HepG2 (cell line): Measurements from ENCODE around the gene MAN1A1. TPM values are rescaled to one million over a fixed set of nuclear protein-coding genes. Genes with fewer than 3 reads are reported as not detected.
A peak's percentile ranks its signal among the peaks of the same experiment; 100 is the strongest.

ENCODE experiments used
- BRCA1 ChIP-seq: sonication (generic); formaldehyde crosslinking; IDR thresholded peaks from 2 replicates; pipeline ENCODE4 v1.4.0; 2020; ENCODE audit warnings: missing genetic modification reagents
- CEBPB ChIP-seq: IDR thresholded peaks from 2 replicates; pipeline ENCODE4 v1.6.1; 2011; ENCODE audit warnings: low read depth, low read length, improper control_type of control experiment, borderline replicate concordance
- ONECUT2 ChIP-seq: sonication (generic); formaldehyde crosslinking; IDR thresholded peaks from 2 replicates; pipeline ENCODE4 v1.4.0; 2020; ENCODE audit warnings: missing genetic modification reagents
- PITX1 ChIP-seq: sonication (generic); formaldehyde crosslinking; IDR thresholded peaks from 2 replicates; pipeline ENCODE4 v1.5.1; 2020; ENCODE audit warnings: mild to moderate bottlenecking, missing genetic modification reagents
- SP140L ChIP-seq: sonication (generic); formaldehyde crosslinking; IDR thresholded peaks from 2 replicates; pipeline ENCODE4 v1.4.0; 2020; ENCODE audit warnings: missing genetic modification reagents, borderline replicate concordance
- TOPORS ChIP-seq: sonication (generic); formaldehyde crosslinking; IDR thresholded peaks from 2 replicates; pipeline ENCODE4 v1.8.0; 2023; ENCODE audit warnings: mild to moderate bottlenecking, missing genetic modification reagents
- ZNF629 ChIP-seq: sonication (generic); formaldehyde crosslinking; conservative IDR thresholded peaks from 2 replicates; pipeline ENCODE4 v1.5.0; 2020; ENCODE audit warnings: missing genetic modification reagents
- polyA plus RNA-seq, 8 experiments: library from polyadenylated mRNA; depleted of rRNA in 3 of 8; stranded (reverse) in 7 of 8; unstranded in 1 of 8; fragments of >200 nt; fragmentation: Illumina TruSeq in 4 of 8; extraction: Trizol in 4 of 8; gene quantifications; 2 replicates each; pipeline versions ENCODE4 v1.2.1 to v1.2.3, GENCODE V29; 2011 to 2016; ENCODE audit warnings: low read depth in 4 of 8, missing spikeins in 1 of 8, mixed read lengths in 1 of 8; ENCODE audit not compliant: insufficient read depth in 1 of 8
- total RNA-seq, 5 experiments: library from RNA; depleted of rRNA; stranded (reverse); fragments of >200 nt; fragmentation: Illumina TruSeq; extraction: Trizol; gene quantifications; 2 replicates each; pipeline ENCODE4 v1.2.3, GENCODE V29; 2016; ENCODE audit warnings: low read depth in 1 of 5
- TF ChIP-seq, protein P1 (sequence below): IDR thresholded peaks from 2 replicates; pipeline ENCODE4 v1.6.1; 2012; ENCODE audit warnings: low read depth, low read length, improper control_type of control experiment
- TF ChIP-seq, protein P2 (sequence below): sonication (generic); formaldehyde crosslinking; IDR thresholded peaks from 2 replicates; pipeline ENCODE4 v1.4.0; 2020; ENCODE audit warnings: missing genetic modification reagents
- TF ChIP-seq, protein P3 (sequence below): sonication (generic); formaldehyde crosslinking; IDR thresholded peaks from 2 replicates; pipeline ENCODE4 v1.8.0; 2022; ENCODE audit warnings: mild to moderate bottlenecking, missing genetic modification reagents, moderate library complexity
- TF ChIP-seq, protein P4 (sequence below): sonication (generic); formaldehyde crosslinking; IDR thresholded peaks from 2 replicates; pipeline ENCODE4 v1.5.0; 2020; ENCODE audit warnings: mild to moderate bottlenecking, missing genetic modification reagents, moderate library complexity
- TF ChIP-seq, protein P5 (sequence below), 2 experiments: sonication (generic) in 1 of 2; formaldehyde crosslinking in 1 of 2; IDR thresholded peaks; 2 replicates each; pipeline versions ENCODE4 v1.4.0 to v1.6.1; 2018 to 2020; ENCODE audit warnings: missing genetic modification reagents in 2 of 2, borderline replicate concordance in 1 of 2, low read depth in 1 of 2, mild to moderate bottlenecking in 1 of 2, missing biosample characterization in 1 of 2
- TF ChIP-seq, protein P6 (sequence below): sonication (generic); formaldehyde crosslinking; IDR thresholded peaks from 2 replicates; pipeline ENCODE4 v1.4.0; 2020; ENCODE audit warnings: mild to moderate bottlenecking, missing genetic modification reagents
- TF ChIP-seq, protein P7 (sequence below): sonication (generic); formaldehyde crosslinking; IDR thresholded peaks from 2 replicates; pipeline ENCODE4 v1.4.0; 2020; ENCODE audit warnings: missing genetic modification reagents

The MAN1A1 gene
- total and polyA plus RNA-seq, 2 of the 13 experiments (the other 11 are each of a cell fraction or from before 2014, with no cell fraction given), result 156 to 236 TPM

DNA sequence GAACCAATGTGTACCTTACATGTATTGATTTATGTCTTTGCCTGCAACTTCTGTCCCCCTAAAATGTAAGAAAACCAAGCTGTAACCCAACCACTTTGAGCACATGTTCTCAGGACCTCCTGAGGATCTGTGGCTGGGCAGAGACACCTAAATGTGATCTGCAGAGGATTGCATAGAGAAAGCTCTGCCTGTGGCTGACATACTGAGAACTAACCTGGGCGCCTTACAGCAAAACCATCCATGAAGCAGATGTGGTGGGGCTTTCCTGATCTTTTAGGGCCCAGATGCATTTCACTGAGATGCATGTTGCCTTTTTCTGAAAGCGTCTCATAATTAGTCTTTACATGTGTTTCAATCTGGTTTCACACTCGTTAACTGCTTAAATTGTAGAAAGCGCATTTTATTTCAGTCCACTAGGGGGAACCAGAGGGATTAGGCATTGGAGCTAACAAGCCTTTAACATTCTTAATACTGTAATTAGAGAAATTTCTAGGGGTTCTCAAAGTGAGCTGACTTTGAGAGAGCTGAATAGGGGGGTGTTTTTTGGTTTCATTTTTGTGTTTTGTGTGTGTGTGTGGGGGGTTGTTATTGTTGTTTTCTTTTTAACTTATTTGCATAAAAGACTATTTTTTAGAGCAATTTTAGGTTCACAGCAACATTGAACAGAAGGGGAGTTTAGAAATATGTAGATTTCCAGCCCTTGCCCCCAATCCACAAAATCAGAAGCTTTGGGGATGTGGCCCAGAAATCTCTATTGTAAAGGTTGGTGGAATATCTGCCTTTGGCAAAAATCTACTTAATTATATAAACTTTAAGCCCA, 220.2 kb downstream of the MAN1A1 start (continued):
- TF ChIP-seq, protein P1, sequence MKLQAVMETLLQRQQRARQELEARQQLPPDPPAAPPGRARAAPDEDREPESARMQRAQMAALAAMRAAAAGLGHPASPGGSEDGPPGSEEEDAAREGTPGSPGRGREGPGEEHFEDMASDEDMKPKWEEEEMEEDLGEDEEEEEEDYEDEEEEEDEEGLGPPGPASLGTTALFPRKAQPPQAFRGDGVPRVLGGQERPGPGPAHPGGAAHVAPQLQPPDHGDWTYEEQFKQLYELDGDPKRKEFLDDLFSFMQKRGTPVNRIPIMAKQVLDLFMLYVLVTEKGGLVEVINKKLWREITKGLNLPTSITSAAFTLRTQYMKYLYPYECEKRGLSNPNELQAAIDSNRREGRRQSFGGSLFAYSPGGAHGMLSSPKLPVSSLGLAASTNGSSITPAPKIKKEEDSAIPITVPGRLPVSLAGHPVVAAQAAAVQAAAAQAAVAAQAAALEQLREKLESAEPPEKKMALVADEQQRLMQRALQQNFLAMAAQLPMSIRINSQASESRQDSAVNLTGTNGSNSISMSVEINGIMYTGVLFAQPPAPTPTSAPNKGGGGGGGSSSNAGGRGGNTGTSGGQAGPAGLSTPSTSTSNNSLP, result peak; percentile 86
- TF ChIP-seq, protein P2, sequence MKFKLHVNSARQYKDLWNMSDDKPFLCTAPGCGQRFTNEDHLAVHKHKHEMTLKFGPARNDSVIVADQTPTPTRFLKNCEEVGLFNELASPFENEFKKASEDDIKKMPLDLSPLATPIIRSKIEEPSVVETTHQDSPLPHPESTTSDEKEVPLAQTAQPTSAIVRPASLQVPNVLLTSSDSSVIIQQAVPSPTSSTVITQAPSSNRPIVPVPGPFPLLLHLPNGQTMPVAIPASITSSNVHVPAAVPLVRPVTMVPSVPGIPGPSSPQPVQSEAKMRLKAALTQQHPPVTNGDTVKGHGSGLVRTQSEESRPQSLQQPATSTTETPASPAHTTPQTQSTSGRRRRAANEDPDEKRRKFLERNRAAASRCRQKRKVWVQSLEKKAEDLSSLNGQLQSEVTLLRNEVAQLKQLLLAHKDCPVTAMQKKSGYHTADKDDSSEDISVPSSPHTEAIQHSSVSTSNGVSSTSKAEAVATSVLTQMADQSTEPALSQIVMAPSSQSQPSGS, result no peak
- TF ChIP-seq, protein P3, sequence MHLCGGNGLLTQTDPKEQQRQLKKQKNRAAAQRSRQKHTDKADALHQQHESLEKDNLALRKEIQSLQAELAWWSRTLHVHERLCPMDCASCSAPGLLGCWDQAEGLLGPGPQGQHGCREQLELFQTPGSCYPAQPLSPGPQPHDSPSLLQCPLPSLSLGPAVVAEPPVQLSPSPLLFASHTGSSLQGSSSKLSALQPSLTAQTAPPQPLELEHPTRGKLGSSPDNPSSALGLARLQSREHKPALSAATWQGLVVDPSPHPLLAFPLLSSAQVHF (CRISPR knock-in tag), result no peak
- TF ChIP-seq, protein P4, sequence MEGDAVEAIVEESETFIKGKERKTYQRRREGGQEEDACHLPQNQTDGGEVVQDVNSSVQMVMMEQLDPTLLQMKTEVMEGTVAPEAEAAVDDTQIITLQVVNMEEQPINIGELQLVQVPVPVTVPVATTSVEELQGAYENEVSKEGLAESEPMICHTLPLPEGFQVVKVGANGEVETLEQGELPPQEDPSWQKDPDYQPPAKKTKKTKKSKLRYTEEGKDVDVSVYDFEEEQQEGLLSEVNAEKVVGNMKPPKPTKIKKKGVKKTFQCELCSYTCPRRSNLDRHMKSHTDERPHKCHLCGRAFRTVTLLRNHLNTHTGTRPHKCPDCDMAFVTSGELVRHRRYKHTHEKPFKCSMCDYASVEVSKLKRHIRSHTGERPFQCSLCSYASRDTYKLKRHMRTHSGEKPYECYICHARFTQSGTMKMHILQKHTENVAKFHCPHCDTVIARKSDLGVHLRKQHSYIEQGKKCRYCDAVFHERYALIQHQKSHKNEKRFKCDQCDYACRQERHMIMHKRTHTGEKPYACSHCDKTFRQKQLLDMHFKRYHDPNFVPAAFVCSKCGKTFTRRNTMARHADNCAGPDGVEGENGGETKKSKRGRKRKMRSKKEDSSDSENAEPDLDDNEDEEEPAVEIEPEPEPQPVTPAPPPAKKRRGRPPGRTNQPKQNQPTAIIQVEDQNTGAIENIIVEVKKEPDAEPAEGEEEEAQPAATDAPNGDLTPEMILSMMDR (CRISPR knock-in tag), result peak; percentile 82
- TF ChIP-seq TOPORS (no peak), ZNF629 (CRISPR knock-in tag) (no peak), BRCA1 (0 out of 2 replicates have a peak, but pooled peaks have one; percentile 41), ONECUT2 (CRISPR knock-in tag) (0 out of 2 replicates have a peak, but pooled peaks have one; percentile 22), PITX1 (0 out of 2 replicates have a peak, but pooled peaks have one; percentile 31), CEBPB (no peak), SP140L (CRISPR knock-in tag) (no peak)
- TF ChIP-seq, protein P5, sequence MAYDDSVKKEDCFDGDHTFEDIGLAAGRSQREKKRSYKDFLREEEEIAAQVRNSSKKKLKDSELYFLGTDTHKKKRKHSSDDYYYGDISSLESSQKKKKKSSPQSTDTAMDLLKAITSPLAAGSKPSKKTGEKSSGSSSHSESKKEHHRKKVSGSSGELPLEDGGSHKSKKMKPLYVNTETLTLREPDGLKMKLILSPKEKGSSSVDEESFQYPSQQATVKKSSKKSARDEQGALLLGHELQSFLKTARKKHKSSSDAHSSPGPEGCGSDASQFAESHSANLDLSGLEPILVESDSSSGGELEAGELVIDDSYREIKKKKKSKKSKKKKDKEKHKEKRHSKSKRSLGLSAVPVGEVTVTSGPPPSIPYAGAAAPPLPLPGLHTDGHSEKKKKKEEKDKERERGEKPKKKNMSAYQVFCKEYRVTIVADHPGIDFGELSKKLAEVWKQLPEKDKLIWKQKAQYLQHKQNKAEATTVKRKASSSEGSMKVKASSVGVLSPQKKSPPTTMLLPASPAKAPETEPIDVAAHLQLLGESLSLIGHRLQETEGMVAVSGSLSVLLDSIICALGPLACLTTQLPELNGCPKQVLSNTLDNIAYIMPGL (CRISPR knock-in tag; IDR thresholded peaks at IDR 0.05; ENCODE audit: borderline replicate concordance in 1 of 2, low read depth in 1 of 2), result peak in 1 of 2 experiments; percentile 18; a peak in 1 of 4 replicates
- TF ChIP-seq, protein P6, sequence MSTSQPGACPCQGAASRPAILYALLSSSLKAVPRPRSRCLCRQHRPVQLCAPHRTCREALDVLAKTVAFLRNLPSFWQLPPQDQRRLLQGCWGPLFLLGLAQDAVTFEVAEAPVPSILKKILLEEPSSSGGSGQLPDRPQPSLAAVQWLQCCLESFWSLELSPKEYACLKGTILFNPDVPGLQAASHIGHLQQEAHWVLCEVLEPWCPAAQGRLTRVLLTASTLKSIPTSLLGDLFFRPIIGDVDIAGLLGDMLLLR (CRISPR knock-in tag), result no peak
- TF ChIP-seq, protein P7, sequence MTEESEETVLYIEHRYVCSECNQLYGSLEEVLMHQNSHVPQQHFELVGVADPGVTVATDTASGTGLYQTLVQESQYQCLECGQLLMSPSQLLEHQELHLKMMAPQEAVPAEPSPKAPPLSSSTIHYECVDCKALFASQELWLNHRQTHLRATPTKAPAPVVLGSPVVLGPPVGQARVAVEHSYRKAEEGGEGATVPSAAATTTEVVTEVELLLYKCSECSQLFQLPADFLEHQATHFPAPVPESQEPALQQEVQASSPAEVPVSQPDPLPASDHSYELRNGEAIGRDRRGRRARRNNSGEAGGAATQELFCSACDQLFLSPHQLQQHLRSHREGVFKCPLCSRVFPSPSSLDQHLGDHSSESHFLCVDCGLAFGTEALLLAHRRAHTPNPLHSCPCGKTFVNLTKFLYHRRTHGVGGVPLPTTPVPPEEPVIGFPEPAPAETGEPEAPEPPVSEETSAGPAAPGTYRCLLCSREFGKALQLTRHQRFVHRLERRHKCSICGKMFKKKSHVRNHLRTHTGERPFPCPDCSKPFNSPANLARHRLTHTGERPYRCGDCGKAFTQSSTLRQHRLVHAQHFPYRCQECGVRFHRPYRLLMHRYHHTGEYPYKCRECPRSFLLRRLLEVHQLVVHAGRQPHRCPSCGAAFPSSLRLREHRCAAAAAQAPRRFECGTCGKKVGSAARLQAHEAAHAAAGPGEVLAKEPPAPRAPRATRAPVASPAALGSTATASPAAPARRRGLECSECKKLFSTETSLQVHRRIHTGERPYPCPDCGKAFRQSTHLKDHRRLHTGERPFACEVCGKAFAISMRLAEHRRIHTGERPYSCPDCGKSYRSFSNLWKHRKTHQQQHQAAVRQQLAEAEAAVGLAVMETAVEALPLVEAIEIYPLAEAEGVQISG (CRISPR knock-in tag), result no peak
